Neural cell (in vitro differentiated cells): ENCODE results near the gene CNIH3. TPM values are rescaled to one million over a fixed set of nuclear protein-coding genes. Genes with fewer than 3 reads are reported as not detected.

ENCODE experiments used
- H2AFZ ChIP-seq: fragments of 200-600, 300-800 bp; sonication (generic), shearing (Covaris generic); 2 replicates; pipeline ENCODE4 v1.6.0; 2014; ENCODE audit warnings: low read depth, mild to moderate bottlenecking, antibody characterized with exemption, low read length, moderate library complexity
- H3F3A ChIP-seq: fragments of 200-600 bp; shearing (Covaris generic); 2 replicates; pipeline ENCODE4 v1.6.1; 2016; ENCODE audit warnings: mild to moderate bottlenecking, moderate library complexity, mixed read lengths, antibody characterized with exemption, low read length; ENCODE audit not compliant: insufficient read depth, poor library complexity, severe bottlenecking
- H3K27ac ChIP-seq: fragments of 200-600, 300-800 bp; sonication (generic), shearing (Covaris generic); 2 replicates; pipeline ENCODE4 v1.5.1; 2014; ENCODE audit warnings: mild to moderate bottlenecking, low read length, moderate library complexity
- H3K27me3 ChIP-seq: fragments of 300-800, 200-600 bp; sonication (generic), shearing (Covaris generic); 2 replicates; pipeline ENCODE4 v1.6.0; 2014; ENCODE audit warnings: mild to moderate bottlenecking, low read depth, low read length, moderate library complexity; ENCODE audit not compliant: insufficient read depth
- H3K36me3 ChIP-seq: fragments of 300-800, 200-600 bp; sonication (generic), shearing (Covaris generic); 2 replicates; pipeline ENCODE4 v1.5.1; 2014; ENCODE audit warnings: mild to moderate bottlenecking, antibody characterized with exemption, low read length, moderate library complexity; ENCODE audit not compliant: insufficient read depth
- H3K4me2 ChIP-seq: fragments of 300-800, 200-600 bp; sonication (generic), shearing (Covaris generic); 2 replicates; pipeline ENCODE4 v1.6.0; 2014; ENCODE audit warnings: mild to moderate bottlenecking, low read length
- H3K4me3 ChIP-seq: fragments of 300-800, 200-600 bp; sonication (generic), shearing (Covaris generic); 2 replicates; pipeline ENCODE4 v1.5.1; 2014; ENCODE audit warnings: mild to moderate bottlenecking, low read length, moderate library complexity
- H3K79me2 ChIP-seq: fragments of 200-600 bp; shearing (Covaris generic); replicated peaks from 2 replicates; pipeline ENCODE4 v1.6.0; 2014; ENCODE audit warnings: mild to moderate bottlenecking, low read length, moderate library complexity; ENCODE audit not compliant: insufficient read depth
- H3K9ac ChIP-seq: fragments of 300-800, 200-600 bp; sonication (generic), shearing (Covaris generic); 2 replicates; pipeline ENCODE4 v1.6.1; 2016; ENCODE audit warnings: mild to moderate bottlenecking, low read length, mixed read lengths
- H3K9me2 ChIP-seq: fragments of 200-600 bp; shearing (Covaris generic); 2 replicates; pipeline ENCODE4 v1.6.1; 2016; ENCODE audit warnings: mild to moderate bottlenecking, low read length, mixed read lengths; ENCODE audit not compliant: insufficient read depth
- H3K9me3 ChIP-seq: fragments of 200-600, 300-800 bp; sonication (generic), shearing (Covaris generic); 2 replicates; pipeline ENCODE4 v1.6.1; 2016; ENCODE audit warnings: mild to moderate bottlenecking, mixed run types, low read length, moderate library complexity, mixed read lengths
- H4K20me1 ChIP-seq: fragments of 200-600 bp; shearing (Covaris generic); 2 replicates; pipeline ENCODE4 v1.6.1; 2016; ENCODE audit warnings: mild to moderate bottlenecking, mixed run types; ENCODE audit not compliant: insufficient read depth
- CTCF ChIP-seq: fragments of 450-650 bp; IDR thresholded peaks from 2 replicates; pipeline ENCODE4 v1.5.1; 2014; ENCODE audit warnings: antibody characterized with exemption, mild to moderate bottlenecking, moderate library complexity; ENCODE audit not compliant: poor library complexity, severe bottlenecking
- EP300 ChIP-seq: fragments of 450-650 bp; conservative IDR thresholded peaks from 2 replicates; pipeline ENCODE4 v1.6.1; 2014; ENCODE audit warnings: antibody characterized with exemption, mild to moderate bottlenecking, moderate library complexity; ENCODE audit not compliant: poor library complexity, severe bottlenecking
- EZH2 ChIP-seq: fragments of 200-600, 300-800 bp; shearing (Covaris generic), sonication (generic); IDR thresholded peaks from 2 replicates; pipeline ENCODE4 v1.6.1; 2014; ENCODE audit warnings: antibody characterized with exemption, low read length, borderline replicate concordance, mild to moderate bottlenecking; ENCODE audit not compliant: insufficient read depth, poor library complexity, severe bottlenecking
- MXI1 ChIP-seq: fragments of 450-650 bp; conservative IDR thresholded peaks from 2 replicates; pipeline ENCODE4 v1.6.1; 2014; ENCODE audit warnings: antibody characterized with exemption, mild to moderate bottlenecking; ENCODE audit not compliant: poor library complexity, severe bottlenecking
- POLR2AphosphoS5 ChIP-seq: IDR thresholded peaks from 2 replicates; pipeline ENCODE4 v1.6.1; 2012
- RAD21 ChIP-seq: fragments of 450-650 bp; conservative IDR thresholded peaks from 2 replicates; pipeline ENCODE4 v1.6.1; 2014; ENCODE audit warnings: antibody characterized with exemption, mild to moderate bottlenecking, moderate library complexity
- REST ChIP-seq: IDR thresholded peaks from 2 replicates; pipeline ENCODE4 v1.6.1; 2012; ENCODE audit warnings: borderline replicate concordance
- SMC3 ChIP-seq: fragments of 450-650 bp; conservative IDR thresholded peaks from 2 replicates; pipeline ENCODE4 v1.6.1; 2014; ENCODE audit warnings: antibody characterized with exemption, mild to moderate bottlenecking, moderate library complexity; ENCODE audit not compliant: poor library complexity
- TAF1 ChIP-seq: IDR thresholded peaks from 2 replicates; pipeline ENCODE4 v1.6.1; 2012; ENCODE audit warnings: low read depth
- polyA plus RNA-seq: library from polyadenylated mRNA; depleted of rRNA; stranded (reverse); fragments of >200 nt; gene quantifications from 2 replicates; pipeline ENCODE4 v1.2.3, GENCODE V29; 2014

The CNIH3 gene
- polyA plus RNA-seq, 1 donor from 2014 or later, result 9.3 TPM

- no peaks in the 10 kb centered on the region for H3K9me3 ChIP-seq
- H3K36me3 ChIP-seq, result no peaks in the 10 kb centered on the region
- TF ChIP-seq EZH2, result no peak
- TF ChIP-seq MXI1, result no peak
- no peak for TF ChIP-seq RAD21
- no peak for TF ChIP-seq SMC3
- no peak for TF ChIP-seq CTCF
- no peak for TF ChIP-seq REST
- no peak for TF ChIP-seq EP300
- no peak for TF ChIP-seq TAF1
- no peak for TF ChIP-seq POLR2AphosphoS5
Observed at GRCh38 chr1:224782281-224783000, 166.3 kb downstream of the CNIH3 start.

GRCh38 chr1:224783006-224783651 lies 167.0 kb downstream of the CNIH3 start:
- no peak overlapping the region for H3K4me2 ChIP-seq
- no peaks in the 10 kb centered on the region for H3K27me3 ChIP-seq
- H3K79me2 ChIP-seq, result no peaks in the 10 kb centered on the region
- no peak overlapping the region for H3K9ac ChIP-seq
- no peak for TF ChIP-seq CTCF
- TF ChIP-seq TAF1, result no peak
- TF ChIP-seq MXI1, result no peak
- TF ChIP-seq SMC3, result no peak
- no peak for TF ChIP-seq EZH2
- TF ChIP-seq EP300, result no peak
- no peak for TF ChIP-seq POLR2AphosphoS5
- TF ChIP-seq RAD21, result no peak
- TF ChIP-seq REST, result no peak
- H3F3A ChIP-seq, result no peaks in the 10 kb centered on the region
- H4K20me1 ChIP-seq, result no peaks in the 10 kb centered on the region
- H3K4me3 ChIP-seq, result no peak overlapping the region
- no peaks in the 10 kb centered on the region for H3K9me2 ChIP-seq
- H3K36me3 ChIP-seq, result no peaks in the 10 kb centered on the region
- H2AFZ ChIP-seq, result no peak overlapping the region
- no peaks in the 10 kb centered on the region for H3K9me3 ChIP-seq
- H3K27ac ChIP-seq, result no peak overlapping the region

More at GRCh38 chr1:224782281-224783000, 166.3 kb downstream of the CNIH3 start:
- Histone ChIP-seq H3K27ac (no peak overlapping the region), H3F3A (no peaks in the 10 kb centered on the region), H3K9ac (no peak overlapping the region), H3K4me3 (no peak overlapping the region), H4K20me1 (no peaks in the 10 kb centered on the region), H3K9me2 (no peaks in the 10 kb centered on the region), H3K27me3 (no peaks in the 10 kb centered on the region), H3K4me2 (no peak overlapping the region), H2AFZ (no peak overlapping the region), H3K79me2 (no peaks in the 10 kb centered on the region)
